WTC11 (cell line): ENCODE results near the gene ARHGAP25. TPM values are rescaled to one million over a fixed set of nuclear protein-coding genes. Genes with fewer than 3 reads are reported as not detected.

Experiments
- ATAC-seq: fragments of 200-7000 bp; cut with Tn5 transposase; 2 replicates; pipeline ENCODE4 v1.10.0; 2021; ENCODE audit warnings: mild to moderate bottlenecking, moderate library complexity
- CTCF ChIA-PET: fragments of 300-600 bp; sonication (Branson Sonifier 250); formaldehyde crosslinking; loops from one replicate; lab custom pipeline; 2021; ENCODE audit warnings: antibody characterized with exemption; lab: Charles Lee
- POLR2A ChIA-PET: fragments of 350-600 bp; sonication (Branson Sonifier 250); formaldehyde crosslinking; loops from one replicate; lab custom pipeline; 2021; ENCODE audit warnings: antibody characterized with exemption; lab: Charles Lee
- DNase-seq: peaks from one replicate; pipeline ENCODE4 v3.0.0; 2021; ENCODE audit warnings: low spot score
- H3K27ac Mint-ChIP-seq: 2 replicates; pipeline ENCODE4 v1.8.0; 2021; ENCODE audit warnings: mixed read lengths
- H3K27me3 Mint-ChIP-seq: 2 replicates; pipeline ENCODE4 v1.8.0; 2021; ENCODE audit warnings: low read depth, mild to moderate bottlenecking, moderate library complexity, mixed read lengths
- H3K36me3 Mint-ChIP-seq: 2 replicates; pipeline ENCODE4 v1.8.0; 2021; ENCODE audit warnings: mixed read lengths
- H3K4me1 Mint-ChIP-seq: 2 replicates; pipeline ENCODE4 v1.8.0; 2022; ENCODE audit warnings: mixed read lengths
- H3K4me3 Mint-ChIP-seq: 2 replicates; pipeline ENCODE4 v1.8.0; 2021; ENCODE audit warnings: mild to moderate bottlenecking, moderate library complexity, mixed read lengths
- H3K9me3 Mint-ChIP-seq: 2 replicates; pipeline ENCODE4 v1.8.0; 2021; ENCODE audit warnings: mixed read lengths
- ARID4B ChIP-seq: sonication (generic); formaldehyde crosslinking; IDR thresholded peaks from 2 replicates; pipeline ENCODE4 v1.8.0; 2023; ENCODE audit warnings: missing genetic modification reagents, mild to moderate bottlenecking, borderline replicate concordance
- ATF1 ChIP-seq: sonication (generic); formaldehyde crosslinking; IDR thresholded peaks from 2 replicates; pipeline ENCODE4 v1.8.1; 2023; ENCODE audit warnings: mild to moderate bottlenecking, moderate library complexity, missing genetic modification reagents
- CREM ChIP-seq: sonication (generic); formaldehyde crosslinking; IDR thresholded peaks from 2 replicates; pipeline ENCODE4 v1.8.1; 2022; ENCODE audit warnings: mild to moderate bottlenecking, missing genetic modification reagents, moderate library complexity
- E2F4 ChIP-seq: sonication (generic); formaldehyde crosslinking; IDR thresholded peaks from 2 replicates; pipeline ENCODE4 v1.8.1; 2022; ENCODE audit warnings: low read depth, mild to moderate bottlenecking, moderate library complexity, missing genetic modification reagents, borderline replicate concordance
- E2F5 ChIP-seq: sonication (generic); formaldehyde crosslinking; IDR thresholded peaks from 2 replicates; pipeline ENCODE4 v1.8.1; 2022; ENCODE audit warnings: mild to moderate bottlenecking, moderate library complexity, missing genetic modification reagents
- ETV6 ChIP-seq: sonication (generic); formaldehyde crosslinking; IDR thresholded peaks from 2 replicates; pipeline ENCODE4 v1.8.1; 2022; ENCODE audit warnings: mild to moderate bottlenecking, missing genetic modification reagents
- GRHL2 ChIP-seq: fragments of 250-450 bp; sonication (Bioruptor Pico); IDR thresholded peaks from 2 replicates; pipeline ENCODE4 v1.8.0; 2022; ENCODE audit warnings: mild to moderate bottlenecking, moderate library complexity; ENCODE audit not compliant: insufficient replicate concordance, severe bottlenecking
- GTF2I ChIP-seq: fragments of 250-450 bp; sonication (Bioruptor Pico); conservative IDR thresholded peaks from 2 replicates; pipeline ENCODE4 v1.4.0; 2021; ENCODE audit warnings: mild to moderate bottlenecking
- HMGA2 ChIP-seq: fragments of 250-450 bp; sonication (Bioruptor Pico); IDR thresholded peaks from 2 replicates; pipeline ENCODE4 v1.4.0; 2021; ENCODE audit warnings: mild to moderate bottlenecking, moderate library complexity
- IRF1 ChIP-seq: sonication (generic); formaldehyde crosslinking; IDR thresholded peaks from 2 replicates; pipeline ENCODE4 v1.8.0; 2023; ENCODE audit warnings: missing genetic modification reagents
- NFATC4 ChIP-seq: fragments of 250-450 bp; sonication (Bioruptor Pico); IDR thresholded peaks from 2 replicates; pipeline ENCODE4 v1.9.0; 2021; ENCODE audit warnings: mild to moderate bottlenecking
- NFYB ChIP-seq: sonication (generic); formaldehyde crosslinking; conservative IDR thresholded peaks from 2 replicates; pipeline ENCODE4 v1.8.0; 2022; ENCODE audit warnings: low read depth, missing genetic modification reagents
- OVOL2 ChIP-seq: fragments of 250-450 bp; sonication (Bioruptor Pico); IDR thresholded peaks from 2 replicates; pipeline ENCODE4 v1.9.0; 2021; ENCODE audit warnings: mild to moderate bottlenecking, borderline replicate concordance
- PRRX2 ChIP-seq: fragments of 250-450 bp; sonication (Bioruptor Pico); IDR thresholded peaks from 2 replicates; pipeline ENCODE4 v1.8.0; 2021; ENCODE audit warnings: mild to moderate bottlenecking
- RELA ChIP-seq: sonication (generic); formaldehyde crosslinking; IDR thresholded peaks from 2 replicates; pipeline ENCODE4 v1.8.1; 2022; ENCODE audit warnings: missing genetic modification reagents, mild to moderate bottlenecking, borderline replicate concordance
- TCF7 ChIP-seq: sonication (generic); formaldehyde crosslinking; IDR thresholded peaks from 2 replicates; pipeline ENCODE4 v1.8.0; 2022; ENCODE audit warnings: mild to moderate bottlenecking, low read depth, missing genetic modification reagents, moderate library complexity
- TEAD4 ChIP-seq: sonication (generic); formaldehyde crosslinking; IDR thresholded peaks from 2 replicates; pipeline ENCODE4 v1.8.0; 2022; ENCODE audit warnings: mild to moderate bottlenecking, missing genetic modification reagents
- TP53 ChIP-seq: sonication (generic); formaldehyde crosslinking; IDR thresholded peaks from 2 replicates; pipeline ENCODE4 v1.8.1; 2023; ENCODE audit warnings: mild to moderate bottlenecking, missing genetic modification reagents
- ZNF121 ChIP-seq: sonication (generic); formaldehyde crosslinking; IDR thresholded peaks from 2 replicates; pipeline ENCODE4 v1.8.0; 2023; ENCODE audit warnings: missing genetic modification reagents
- ZNF232 ChIP-seq: sonication (generic); formaldehyde crosslinking; IDR thresholded peaks from 2 replicates; pipeline ENCODE4 v1.8.0; 2022; ENCODE audit warnings: mild to moderate bottlenecking, missing genetic modification reagents
- ZNF423 ChIP-seq: fragments of 250-450 bp; sonication (Bioruptor Pico); IDR thresholded peaks from 2 replicates; pipeline ENCODE4 v2.1.2; 2022; ENCODE audit warnings: mild to moderate bottlenecking, moderate library complexity
- ZNF671 ChIP-seq: fragments of 250-450 bp; sonication (Bioruptor Pico); IDR thresholded peaks from 2 replicates; pipeline ENCODE4 v1.8.0; 2021; ENCODE audit warnings: mild to moderate bottlenecking
- total RNA-seq: library from RNA; stranded (reverse); gene quantifications from 3 replicates; pipeline ENCODE4 v1.2.3, GENCODE V29; 2021
- TF ChIP-seq, protein P1 (sequence below): sonication (generic); formaldehyde crosslinking; IDR thresholded peaks from 2 replicates; pipeline ENCODE4 v1.8.1; 2023; ENCODE audit warnings: mild to moderate bottlenecking, missing genetic modification reagents

Gene ARHGAP25
- total RNA-seq, 1 experiment from 2014 or later: 2.9 TPM

DNA sequence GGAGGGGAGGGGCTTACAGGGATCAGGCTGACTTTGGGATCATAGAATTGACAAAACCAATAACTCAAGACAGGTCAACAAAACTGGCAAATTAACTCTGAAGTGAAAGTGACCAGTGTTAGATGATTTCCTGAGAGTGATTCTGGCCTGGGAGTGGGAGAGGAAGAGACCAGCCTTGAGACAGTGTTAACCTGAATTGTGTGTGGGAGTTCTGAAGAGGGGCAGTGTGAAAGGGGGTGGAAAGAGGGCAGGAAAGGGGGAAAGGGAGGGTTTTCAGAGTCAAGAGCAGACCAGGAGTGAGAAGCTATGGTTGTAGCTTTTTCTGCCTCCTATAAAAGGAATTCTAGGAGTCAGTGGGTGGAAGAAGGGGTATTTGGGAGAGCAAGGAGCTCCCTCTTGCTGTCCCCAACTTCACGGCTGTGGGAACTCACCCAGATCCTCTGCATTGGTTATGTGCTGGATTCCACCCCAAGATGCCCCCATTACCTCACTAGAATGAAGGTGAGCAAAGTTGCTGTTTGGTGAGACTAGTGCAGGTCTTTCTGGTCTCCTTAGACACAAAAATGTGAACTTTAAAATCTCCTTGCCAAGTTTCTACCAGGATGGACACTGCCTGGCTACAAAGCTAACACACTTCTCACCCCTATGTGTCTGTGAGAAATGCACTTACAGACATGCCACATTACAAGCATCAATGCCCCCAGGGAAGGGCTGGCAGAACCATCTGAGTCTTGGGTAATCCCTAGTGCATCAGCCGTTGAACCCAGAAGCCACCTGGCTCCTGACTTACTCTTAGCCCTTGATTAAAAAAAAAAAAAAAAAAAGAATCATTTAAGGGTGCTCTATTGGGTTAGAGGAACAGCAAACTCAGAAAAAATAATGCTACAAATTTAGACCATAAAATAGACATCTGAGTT is 75.0 kb downstream of the ARHGAP25 start (continued):
- no peak for TF ChIP-seq IRF1 (CRISPR knock-in tag)
- no peak for TF ChIP-seq ZNF671

DNA sequence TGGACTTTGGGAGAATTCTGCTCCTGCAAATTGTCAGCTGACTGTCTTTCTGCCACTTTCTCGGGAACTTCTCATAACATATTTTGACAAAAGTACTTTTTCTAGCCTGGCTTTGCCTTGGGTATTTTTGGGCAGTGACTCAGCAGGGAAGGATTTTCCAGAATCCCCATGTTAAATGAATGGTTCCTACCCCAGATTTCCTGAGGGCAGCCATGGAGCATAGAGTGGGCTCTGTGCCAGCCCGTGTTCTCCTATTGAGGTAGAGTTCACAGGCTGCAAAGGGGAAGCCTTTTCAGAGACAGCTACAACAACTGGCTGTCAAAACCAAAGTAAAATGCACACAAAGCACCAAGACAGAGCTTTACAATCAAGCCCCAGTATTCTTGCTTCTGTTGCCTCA is 76.8 kb downstream of the ARHGAP25 start:
- DNase-seq (no peak), ATAC-seq (no peak)
- Mint-ChIP-seq H3K27me3 (no peaks in the 10 kb centered on the region), H3K4me1 (peaks cover 13% of the 10 kb centered on the region), H3K36me3 (no peaks in the 10 kb centered on the region), H3K9me3 (no peaks in the 10 kb centered on the region), H3K4me3 (no peak overlapping the region), H3K27ac (no peak overlapping the region)
- TF ChIP-seq TEAD4 (CRISPR knock-in tag) (no peak), TCF7 (no peak), PRRX2 (CRISPR knock-in tag) (no peak), ZNF232 (CRISPR knock-in tag) (no peak), NFYB (CRISPR knock-in tag) (no peak), ZNF121 (no peak), ZNF423 (no peak), OVOL2 (no peak), RELA (CRISPR knock-in tag) (no peak), ETV6 (CRISPR knock-in tag) (no peak), E2F4 (no peak), NFATC4 (CRISPR knock-in tag) (no peak), GTF2I (CRISPR knock-in tag) (no peak)
- CTCF ChIA-PET: no interaction called here
- POLR2A ChIA-PET: no interaction called here

DNA sequence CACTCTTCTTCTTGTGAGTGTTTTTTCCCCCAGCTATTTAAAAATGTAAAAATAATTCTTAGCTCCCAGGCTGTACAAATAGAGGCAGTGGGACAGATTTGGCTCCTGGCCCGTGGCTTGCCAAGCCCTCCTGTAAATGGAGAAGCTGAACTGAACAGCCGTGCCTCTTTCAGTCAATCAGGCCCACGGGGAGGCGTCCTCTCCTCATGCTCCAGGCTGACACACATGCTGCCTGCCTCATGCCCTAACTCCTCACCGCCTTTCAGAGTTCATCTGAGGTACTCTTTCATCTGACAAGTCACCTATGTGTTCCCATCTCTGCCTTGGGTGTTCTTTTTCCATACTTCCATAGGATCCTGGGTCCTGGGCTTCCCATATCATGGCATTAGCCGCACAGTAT is 77.6 kb downstream of the ARHGAP25 start:
- DNase-seq (no peak), ATAC-seq (no peak)
- Mint-ChIP-seq H3K4me3 (no peak overlapping the region), H3K27me3 (no peaks in the 10 kb centered on the region), H3K9me3 (no peaks in the 10 kb centered on the region), H3K36me3 (no peaks in the 10 kb centered on the region), H3K4me1 (peaks cover 16% of the 10 kb centered on the region), H3K27ac (no peak overlapping the region)
- POLR2A ChIA-PET: no interaction called here
- no peak for TF ChIP-seq ATF1 (CRISPR knock-in tag)
- TF ChIP-seq, protein P1, sequence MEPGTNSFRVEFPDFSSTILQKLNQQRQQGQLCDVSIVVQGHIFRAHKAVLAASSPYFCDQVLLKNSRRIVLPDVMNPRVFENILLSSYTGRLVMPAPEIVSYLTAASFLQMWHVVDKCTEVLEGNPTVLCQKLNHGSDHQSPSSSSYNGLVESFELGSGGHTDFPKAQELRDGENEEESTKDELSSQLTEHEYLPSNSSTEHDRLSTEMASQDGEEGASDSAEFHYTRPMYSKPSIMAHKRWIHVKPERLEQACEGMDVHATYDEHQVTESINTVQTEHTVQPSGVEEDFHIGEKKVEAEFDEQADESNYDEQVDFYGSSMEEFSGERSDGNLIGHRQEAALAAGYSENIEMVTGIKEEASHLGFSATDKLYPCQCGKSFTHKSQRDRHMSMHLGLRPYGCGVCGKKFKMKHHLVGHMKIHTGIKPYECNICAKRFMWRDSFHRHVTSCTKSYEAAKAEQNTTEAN: no peak
- no peak for TF ChIP-seq HMGA2
- no peak for TF ChIP-seq E2F5 (CRISPR knock-in tag)
- TF ChIP-seq ZNF671: no peak
- TF ChIP-seq ARID4B (CRISPR knock-in tag): no peak
- no peak for TF ChIP-seq CREM (CRISPR knock-in tag)
- no peak for TF ChIP-seq GRHL2
- no peak for TF ChIP-seq TP53
- CTCF ChIA-PET: no interaction called here
